Neural cell (in vitro differentiated cells): Measurements from ENCODE around the gene C1RL. TPM values are rescaled to one million over a fixed set of nuclear protein-coding genes. Genes with fewer than 3 reads are reported as not detected.

Experiments used
- H2AFZ ChIP-seq: fragments of 200-600, 300-800 bp; sonication (generic), shearing (Covaris generic); 2 replicates; pipeline ENCODE4 v1.6.0; 2014; ENCODE audit warnings: low read depth, mild to moderate bottlenecking, antibody characterized with exemption, low read length, moderate library complexity
- H3F3A ChIP-seq: fragments of 200-600 bp; shearing (Covaris generic); 2 replicates; pipeline ENCODE4 v1.6.1; 2016; ENCODE audit warnings: mild to moderate bottlenecking, moderate library complexity, mixed read lengths, antibody characterized with exemption, low read length; ENCODE audit not compliant: insufficient read depth, poor library complexity, severe bottlenecking
- H3K27ac ChIP-seq: fragments of 200-600, 300-800 bp; sonication (generic), shearing (Covaris generic); 2 replicates; pipeline ENCODE4 v1.5.1; 2014; ENCODE audit warnings: mild to moderate bottlenecking, low read length, moderate library complexity
- H3K27me3 ChIP-seq: fragments of 300-800, 200-600 bp; sonication (generic), shearing (Covaris generic); 2 replicates; pipeline ENCODE4 v1.6.0; 2014; ENCODE audit warnings: mild to moderate bottlenecking, low read depth, low read length, moderate library complexity; ENCODE audit not compliant: insufficient read depth
- H3K36me3 ChIP-seq: fragments of 300-800, 200-600 bp; sonication (generic), shearing (Covaris generic); 2 replicates; pipeline ENCODE4 v1.5.1; 2014; ENCODE audit warnings: mild to moderate bottlenecking, antibody characterized with exemption, low read length, moderate library complexity; ENCODE audit not compliant: insufficient read depth
- H3K4me2 ChIP-seq: fragments of 300-800, 200-600 bp; sonication (generic), shearing (Covaris generic); 2 replicates; pipeline ENCODE4 v1.6.0; 2014; ENCODE audit warnings: mild to moderate bottlenecking, low read length
- H3K4me3 ChIP-seq: fragments of 300-800, 200-600 bp; sonication (generic), shearing (Covaris generic); 2 replicates; pipeline ENCODE4 v1.5.1; 2014; ENCODE audit warnings: mild to moderate bottlenecking, low read length, moderate library complexity
- H3K79me2 ChIP-seq: fragments of 200-600 bp; shearing (Covaris generic); replicated peaks from 2 replicates; pipeline ENCODE4 v1.6.0; 2014; ENCODE audit warnings: mild to moderate bottlenecking, low read length, moderate library complexity; ENCODE audit not compliant: insufficient read depth
- H3K9ac ChIP-seq: fragments of 300-800, 200-600 bp; sonication (generic), shearing (Covaris generic); 2 replicates; pipeline ENCODE4 v1.6.1; 2016; ENCODE audit warnings: mild to moderate bottlenecking, low read length, mixed read lengths
- H3K9me2 ChIP-seq: fragments of 200-600 bp; shearing (Covaris generic); 2 replicates; pipeline ENCODE4 v1.6.1; 2016; ENCODE audit warnings: mild to moderate bottlenecking, low read length, mixed read lengths; ENCODE audit not compliant: insufficient read depth
- H3K9me3 ChIP-seq: fragments of 200-600, 300-800 bp; sonication (generic), shearing (Covaris generic); 2 replicates; pipeline ENCODE4 v1.6.1; 2016; ENCODE audit warnings: mild to moderate bottlenecking, mixed run types, low read length, moderate library complexity, mixed read lengths
- H4K20me1 ChIP-seq: fragments of 200-600 bp; shearing (Covaris generic); 2 replicates; pipeline ENCODE4 v1.6.1; 2016; ENCODE audit warnings: mild to moderate bottlenecking, mixed run types; ENCODE audit not compliant: insufficient read depth
- CTCF ChIP-seq: fragments of 450-650 bp; IDR thresholded peaks from 2 replicates; pipeline ENCODE4 v1.5.1; 2014; ENCODE audit warnings: antibody characterized with exemption, mild to moderate bottlenecking, moderate library complexity; ENCODE audit not compliant: poor library complexity, severe bottlenecking
- EP300 ChIP-seq: fragments of 450-650 bp; conservative IDR thresholded peaks from 2 replicates; pipeline ENCODE4 v1.6.1; 2014; ENCODE audit warnings: antibody characterized with exemption, mild to moderate bottlenecking, moderate library complexity; ENCODE audit not compliant: poor library complexity, severe bottlenecking
- EZH2 ChIP-seq: fragments of 200-600, 300-800 bp; shearing (Covaris generic), sonication (generic); IDR thresholded peaks from 2 replicates; pipeline ENCODE4 v1.6.1; 2014; ENCODE audit warnings: antibody characterized with exemption, low read length, borderline replicate concordance, mild to moderate bottlenecking; ENCODE audit not compliant: insufficient read depth, poor library complexity, severe bottlenecking
- MXI1 ChIP-seq: fragments of 450-650 bp; conservative IDR thresholded peaks from 2 replicates; pipeline ENCODE4 v1.6.1; 2014; ENCODE audit warnings: antibody characterized with exemption, mild to moderate bottlenecking; ENCODE audit not compliant: poor library complexity, severe bottlenecking
- POLR2AphosphoS5 ChIP-seq: IDR thresholded peaks from 2 replicates; pipeline ENCODE4 v1.6.1; 2012
- RAD21 ChIP-seq: fragments of 450-650 bp; conservative IDR thresholded peaks from 2 replicates; pipeline ENCODE4 v1.6.1; 2014; ENCODE audit warnings: antibody characterized with exemption, mild to moderate bottlenecking, moderate library complexity
- REST ChIP-seq: IDR thresholded peaks from 2 replicates; pipeline ENCODE4 v1.6.1; 2012; ENCODE audit warnings: borderline replicate concordance
- SMC3 ChIP-seq: fragments of 450-650 bp; conservative IDR thresholded peaks from 2 replicates; pipeline ENCODE4 v1.6.1; 2014; ENCODE audit warnings: antibody characterized with exemption, mild to moderate bottlenecking, moderate library complexity; ENCODE audit not compliant: poor library complexity
- TAF1 ChIP-seq: IDR thresholded peaks from 2 replicates; pipeline ENCODE4 v1.6.1; 2012; ENCODE audit warnings: low read depth
- polyA plus RNA-seq: library from polyadenylated mRNA; depleted of rRNA; stranded (reverse); fragments of >200 nt; gene quantifications from 2 replicates; pipeline ENCODE4 v1.2.3, GENCODE V29; 2014

The C1RL gene
- polyA plus RNA-seq, 1 donor from 2014 or later, result 2.8 TPM

- H3F3A ChIP-seq, result no peaks in the 10 kb centered on the region
- H3K9me2 ChIP-seq, result no peaks in the 10 kb centered on the region
- H4K20me1 ChIP-seq, result no peaks in the 10 kb centered on the region
- no peaks in the 10 kb centered on the region for H3K79me2 ChIP-seq
- no peak overlapping the region for H3K4me2 ChIP-seq
- no peaks in the 10 kb centered on the region for H3K36me3 ChIP-seq
- no peaks in the 10 kb centered on the region for H3K9me3 ChIP-seq
- H3K9ac ChIP-seq, result no peak overlapping the region
- H3K27ac ChIP-seq, result no peak overlapping the region
- H3K4me3 ChIP-seq, result no peak overlapping the region
- TF ChIP-seq EP300 (no peak), REST (no peak), SMC3 (no peak), MXI1 (no peak), RAD21 (no peak), CTCF (no peak), EZH2 (no peak), POLR2AphosphoS5 (no peak), TAF1 (no peak)
- no peaks in the 10 kb centered on the region for H3K27me3 ChIP-seq
- H2AFZ ChIP-seq, result no peak overlapping the region
Measured at GRCh38 chr12:7081037-7081436, 28.0 kb downstream of the C1RL start.

- H3K36me3 ChIP-seq, result no peaks in the 10 kb centered on the region
- no peak overlapping the region for H3K9ac ChIP-seq
- H2AFZ ChIP-seq, result no peak overlapping the region
- H3K4me3 ChIP-seq, result no peak overlapping the region
- H3K9me3 ChIP-seq, result no peaks in the 10 kb centered on the region
- no peaks in the 10 kb centered on the region for H3K79me2 ChIP-seq
- H4K20me1 ChIP-seq, result no peaks in the 10 kb centered on the region
- no peak for TF ChIP-seq EZH2
- no peak for TF ChIP-seq TAF1
- TF ChIP-seq SMC3, result no peak
- no peak for TF ChIP-seq EP300
- TF ChIP-seq MXI1, result no peak
- TF ChIP-seq RAD21, result no peak
- no peak for TF ChIP-seq CTCF
- no peak for TF ChIP-seq REST
- TF ChIP-seq POLR2AphosphoS5, result no peak
- H3K9me2 ChIP-seq, result no peaks in the 10 kb centered on the region
- H3K27ac ChIP-seq, result no peak overlapping the region
- no peaks in the 10 kb centered on the region for H3K27me3 ChIP-seq
- H3F3A ChIP-seq, result no peaks in the 10 kb centered on the region
- no peak overlapping the region for H3K4me2 ChIP-seq
Measured at GRCh38 chr12:7079826-7080125, 29.2 kb downstream of the C1RL start.
